GM23248 (cell line): ENCODE results near the gene HMGXB3.

Source experiments
- EZH2 ChIP-seq: fragments of 200-600 bp; sonication (generic); IDR thresholded peaks from 2 replicates; pipeline ENCODE4 v1.6.1; 2018; ENCODE audit warnings: antibody characterized with exemption, mild to moderate bottlenecking; ENCODE audit not compliant: insufficient read depth, poor library complexity, severe bottlenecking
- EZH2phosphoT487 ChIP-seq: fragments of 200-600 bp; sonication (generic); IDR thresholded peaks from 2 replicates; pipeline ENCODE4 v1.6.1; 2018; ENCODE audit warnings: antibody characterized with exemption, moderate library complexity, mild to moderate bottlenecking, low read depth; ENCODE audit not compliant: insufficient read depth

DNA sequence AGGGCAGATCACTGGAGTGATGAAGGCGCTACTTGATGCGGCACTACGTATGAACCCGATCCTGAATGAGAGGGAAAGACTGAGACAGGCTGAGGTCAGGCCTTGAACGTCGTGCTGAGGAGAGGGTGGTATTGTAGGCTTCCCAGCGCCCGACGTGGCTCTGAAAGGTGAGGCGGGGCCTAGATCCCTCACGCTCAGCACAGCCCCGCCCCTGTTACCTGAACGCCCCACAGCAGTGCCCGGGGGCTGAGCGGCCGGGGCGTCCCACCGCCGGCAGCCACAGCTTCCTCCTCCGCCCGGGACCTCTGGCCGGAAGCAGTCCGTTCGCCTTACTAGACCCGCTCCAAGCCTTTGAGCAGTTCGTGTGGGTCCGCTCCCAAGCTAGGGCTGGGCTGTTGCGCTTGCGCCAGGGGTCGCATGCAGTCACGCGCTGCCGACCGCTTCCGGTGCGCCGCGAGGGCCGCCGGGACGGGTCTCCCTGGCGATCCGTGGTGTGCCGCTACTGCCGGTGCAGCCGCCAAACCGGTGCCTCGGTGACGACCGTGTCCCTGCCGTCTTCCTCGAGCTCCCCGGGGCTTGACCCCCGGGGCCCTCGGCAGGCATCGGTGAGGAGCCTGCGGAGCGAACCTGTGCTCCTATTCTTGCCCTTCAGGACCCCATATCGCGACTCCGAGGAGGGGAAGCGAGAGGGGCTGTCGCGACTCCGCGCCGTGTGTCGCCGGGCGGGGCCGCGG lies at the start of gene HMGXB3, which contains the start of gene TIGD6:
- TF ChIP-seq EZH2 (no peak), EZH2phosphoT487 (no peak)
